ENCODE results near the gene OR52E5. TPM values are rescaled to one million over a fixed set of nuclear protein-coding genes. Genes with fewer than 3 reads are reported as not detected.

Gene OR52E5
- total RNA-seq, 2 experiments from 2014 or later: not detected

DNA sequence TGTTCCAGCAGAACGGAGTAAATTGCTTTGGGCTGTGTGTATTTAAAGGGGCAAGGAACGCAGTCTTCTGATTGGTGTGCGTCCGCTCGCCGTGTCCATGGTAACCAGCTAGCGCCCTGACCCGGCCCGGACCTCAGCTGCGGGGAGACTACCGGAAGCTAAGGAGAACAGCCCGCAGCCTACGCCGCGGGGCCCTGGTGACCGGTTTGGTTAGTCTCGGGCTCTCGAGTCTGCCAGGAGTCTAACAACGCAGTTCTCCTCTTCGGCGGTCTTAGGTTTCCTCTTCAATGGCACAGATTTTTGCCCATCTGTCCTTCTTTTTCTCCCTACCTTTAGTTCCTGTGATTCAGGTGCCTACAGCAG, 45.6 kb downstream of the OR52E5 start:
- DNase-seq: no peak
- H3K27ac Mint-ChIP-seq: no peak overlapping the region
- CTCF ChIA-PET: no interaction called here
- POLR2A ChIA-PET: no interaction called here
- no peaks in the 10 kb centered on the region for H3K4me1 Mint-ChIP-seq (ENCODE audit: low read depth)
- intact Hi-C loops (cut with micrococcal nuclease): no loop called here
- ATAC-seq: no peak
- peaks cover 3% of the 10 kb centered on the region for H3K27me3 Mint-ChIP-seq
- no peaks in the 10 kb centered on the region for H3K36me3 Mint-ChIP-seq (ENCODE audit: low read depth)
- H3K4me3 Mint-ChIP-seq: no peak overlapping the region
- H3K9me3 Mint-ChIP-seq: no peaks in the 10 kb centered on the region
- TF ChIP-seq, protein P1, sequence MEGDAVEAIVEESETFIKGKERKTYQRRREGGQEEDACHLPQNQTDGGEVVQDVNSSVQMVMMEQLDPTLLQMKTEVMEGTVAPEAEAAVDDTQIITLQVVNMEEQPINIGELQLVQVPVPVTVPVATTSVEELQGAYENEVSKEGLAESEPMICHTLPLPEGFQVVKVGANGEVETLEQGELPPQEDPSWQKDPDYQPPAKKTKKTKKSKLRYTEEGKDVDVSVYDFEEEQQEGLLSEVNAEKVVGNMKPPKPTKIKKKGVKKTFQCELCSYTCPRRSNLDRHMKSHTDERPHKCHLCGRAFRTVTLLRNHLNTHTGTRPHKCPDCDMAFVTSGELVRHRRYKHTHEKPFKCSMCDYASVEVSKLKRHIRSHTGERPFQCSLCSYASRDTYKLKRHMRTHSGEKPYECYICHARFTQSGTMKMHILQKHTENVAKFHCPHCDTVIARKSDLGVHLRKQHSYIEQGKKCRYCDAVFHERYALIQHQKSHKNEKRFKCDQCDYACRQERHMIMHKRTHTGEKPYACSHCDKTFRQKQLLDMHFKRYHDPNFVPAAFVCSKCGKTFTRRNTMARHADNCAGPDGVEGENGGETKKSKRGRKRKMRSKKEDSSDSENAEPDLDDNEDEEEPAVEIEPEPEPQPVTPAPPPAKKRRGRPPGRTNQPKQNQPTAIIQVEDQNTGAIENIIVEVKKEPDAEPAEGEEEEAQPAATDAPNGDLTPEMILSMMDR (IDR thresholded peaks at IDR 0.05): no peak

DNA sequence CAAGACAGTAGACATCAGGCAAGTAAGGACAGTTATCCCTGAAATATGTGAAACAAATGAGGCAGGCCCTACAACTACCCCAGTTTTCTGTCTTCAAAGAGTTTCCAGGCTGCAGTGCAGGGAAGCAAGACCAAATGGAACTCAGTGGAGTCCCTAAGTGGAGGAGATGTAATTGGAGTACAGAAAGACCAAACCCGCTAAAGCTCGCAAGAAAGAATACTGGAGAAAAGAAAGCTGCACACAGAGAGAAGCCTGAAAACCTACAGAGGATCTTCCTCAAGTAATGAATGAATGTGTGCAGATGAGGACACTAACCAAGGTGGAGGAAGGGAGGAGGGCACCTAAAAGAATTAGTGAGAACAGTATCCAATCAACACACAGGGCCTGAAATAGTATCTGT, 47.7 kb downstream of the OR52E5 start:
- intact Hi-C loops (cut with micrococcal nuclease): no loop called here
- peaks cover 6% of the 10 kb centered on the region for H3K27me3 Mint-ChIP-seq
- POLR2A ChIA-PET: no interaction called here
- no peak for ATAC-seq
- no peaks in the 10 kb centered on the region for H3K9me3 Mint-ChIP-seq
- no peak overlapping the region for H3K4me3 Mint-ChIP-seq
- TF ChIP-seq, protein P1 (IDR thresholded peaks at IDR 0.05): no peak
- CTCF ChIA-PET: no interaction called here
- H3K36me3 Mint-ChIP-seq (ENCODE audit: low read depth): no peaks in the 10 kb centered on the region
- DNase-seq: no peak
- H3K27ac Mint-ChIP-seq: no peak overlapping the region
- H3K4me1 Mint-ChIP-seq (ENCODE audit: low read depth): no peaks in the 10 kb centered on the region

DNA sequence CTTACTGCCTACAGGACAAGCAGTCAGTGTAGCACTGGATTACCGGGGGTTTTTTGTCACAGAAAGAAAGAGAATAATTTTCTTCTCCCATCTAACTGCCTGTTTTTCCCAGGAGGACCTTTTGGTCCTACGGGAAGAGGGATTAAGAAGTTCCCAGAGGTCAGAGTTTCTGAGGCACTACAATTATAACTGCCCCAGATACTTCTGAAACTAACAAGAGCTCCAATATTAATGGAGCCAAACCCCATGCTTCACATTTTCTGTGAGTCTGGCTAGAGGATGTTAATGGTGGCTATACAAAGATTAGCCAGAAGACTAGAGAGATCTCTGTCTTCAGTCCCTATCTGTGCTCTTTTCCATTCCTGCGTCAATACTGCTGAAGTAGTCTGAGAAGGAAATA, 48.9 kb downstream of the OR52E5 start, which contains the start of gene OR56A3:
TSS of gene OR56A3 (plus strand) at position 301 of the 400 bp plus-strand sequence. CDS start 5,096 bp downstream, outside the sequence.
- H3K4me3 Mint-ChIP-seq: no peak within 1 kb of the TSS
- DNase-seq: no peak
- H3K36me3 Mint-ChIP-seq (ENCODE audit: low read depth): no peaks in the 10 kb centered on the region
- CTCF ChIA-PET: no interaction called here
- POLR2A ChIA-PET: no interaction called here
- H3K27me3 Mint-ChIP-seq: peaks cover 6% of the 10 kb centered on the region
- H3K9me3 Mint-ChIP-seq: no peaks in the 10 kb centered on the region
- no peak within 1 kb of the TSS for H3K27ac Mint-ChIP-seq
- TF ChIP-seq, protein P1 (IDR thresholded peaks at IDR 0.05): no peak
- intact Hi-C loops (cut with micrococcal nuclease): no loop called here
- H3K4me1 Mint-ChIP-seq (ENCODE audit: low read depth): no peaks in the 10 kb centered on the region
- no peak for ATAC-seq

Other genes starting within 250 kb of the OR52E5 start
- gene TRIM5, start 208.1 kb upstream of the OR52E5 start, total RNA-seq: 10 to 100 TPM; 21.5 TPM
- gene TRIM22, start 203.4 kb upstream of the OR52E5 start, total RNA-seq: 100 to 1,000 TPM; 138 to 149 TPM
- under 1 TPM in 1 of 2 experiments, not detected in 1; 0.25 TPM for gene OR56B1, start 156.8 kb upstream of the OR52E5 start, total RNA-seq
- 1 to 10 TPM in 1 of 2 experiments, under 1 TPM in 1; 0.47 to 1.1 TPM for gene OR52N4, start 139.0 kb upstream of the OR52E5 start, total RNA-seq
- not detected for gene OR52N5, start 109.9 kb upstream of the OR52E5 start, total RNA-seq
- gene OR52N1, start 101.9 kb upstream of the OR52E5 start, total RNA-seq: not detected
- not detected for gene OR52N2, start 84.3 kb upstream of the OR52E5 start, total RNA-seq
- not detected for gene OR52E6, start 51.3 kb upstream of the OR52E5 start, total RNA-seq
- gene OR52E8, start 35.5 kb upstream of the OR52E5 start, total RNA-seq: not detected
- not detected for gene OR52E4, start 12.6 kb upstream of the OR52E5 start, total RNA-seq
- gene OR56A3, start 49.0 kb downstream of the OR52E5 start, total RNA-seq: not detected
- not detected for gene OR56A5, start 75.3 kb downstream of the OR52E5 start, total RNA-seq
- not detected for gene OR52L1, start 93.8 kb downstream of the OR52E5 start, total RNA-seq
- gene OR56A4, start 113.7 kb downstream of the OR52E5 start, total RNA-seq: not detected
- gene OR56A1, start 137.6 kb downstream of the OR52E5 start, total RNA-seq: not detected
- gene OR56B4, start 214.5 kb downstream of the OR52E5 start, total RNA-seq: not detected

Measured in activated CD8-positive, alpha-beta T cell treated with anti-CD3 and anti-CD28 coated beads for 36 hours (primary cell).